RWPE2 (cell line): Measurements from ENCODE around the gene NKAIN1.

Source experiments
- ATAC-seq: fragments of 200-7000 bp; cut with Tn5 transposase; 3 replicates; pipeline ENCODE4 v1.9.1; 2021; ENCODE audit warnings: low read depth
- DNase-seq: peaks from one replicate; pipeline ENCODE4 v3.0.0-alpha.2; 2020; ENCODE audit warnings: low spot score
- H3K27ac ChIP-seq: fragments of 450-650 bp; 2 replicates; pipeline ENCODE4 v1.5.1; 2017; ENCODE audit warnings: mild to moderate bottlenecking; ENCODE audit not compliant: poor library complexity, severe bottlenecking
- H3K27me3 ChIP-seq: fragments of 250-450 bp; sonication (Bioruptor Pico); 2 replicates; pipeline ENCODE4 v1.5.1; 2021; ENCODE audit warnings: mild to moderate bottlenecking, moderate library complexity; ENCODE audit not compliant: insufficient read depth, poor library complexity, severe bottlenecking
- H3K36me3 ChIP-seq: fragments of 250-450 bp; sonication (Bioruptor Pico); 2 replicates; pipeline ENCODE4 v1.5.1; 2020; ENCODE audit warnings: low read depth, mild to moderate bottlenecking, moderate library complexity
- H3K4me1 ChIP-seq: fragments of 250-450 bp; sonication (Bioruptor Pico); 2 replicates; pipeline ENCODE4 v1.5.1; 2021; ENCODE audit warnings: mild to moderate bottlenecking, moderate library complexity; ENCODE audit not compliant: insufficient read depth, poor library complexity, severe bottlenecking
- H3K4me3 ChIP-seq: fragments of 250-450 bp; sonication (Bioruptor Pico); 2 replicates; pipeline ENCODE4 v1.5.1; 2021; ENCODE audit warnings: mild to moderate bottlenecking, moderate library complexity; ENCODE audit not compliant: severe bottlenecking
- H3K9me3 ChIP-seq: fragments of 250-450 bp; sonication (Bioruptor Pico); 2 replicates; pipeline ENCODE4 v1.5.1; 2021; ENCODE audit warnings: mild to moderate bottlenecking, moderate library complexity; ENCODE audit not compliant: severe bottlenecking
- CTCF ChIP-seq: fragments of 450-650 bp; IDR thresholded peaks from one replicate; pipeline ENCODE4 v1.5.1; 2017; ENCODE audit warnings: mild to moderate bottlenecking, moderate library complexity; ENCODE audit not compliant: poor library complexity, severe bottlenecking

NKAIN1 gene

GRCh38 chr1:31193729-31194128 is 46.0 kb downstream of the NKAIN1 start:
- TF ChIP-seq CTCF, result no peak
- no peaks in the 10 kb centered on the region for H3K4me1 ChIP-seq
- H3K27me3 ChIP-seq, result no peaks in the 10 kb centered on the region
- DNase-seq (no peak), ATAC-seq (no peak)
- H3K27ac ChIP-seq, result no peak overlapping the region
- no peaks in the 10 kb centered on the region for H3K36me3 ChIP-seq
- no peak overlapping the region for H3K4me3 ChIP-seq
- H3K9me3 ChIP-seq, result no peaks in the 10 kb centered on the region

- Histone ChIP-seq H3K27ac (no peak overlapping the region), H3K27me3 (no peaks in the 10 kb centered on the region), H3K4me1 (no peaks in the 10 kb centered on the region), H3K9me3 (no peaks in the 10 kb centered on the region), H3K4me3 (no peak overlapping the region), H3K36me3 (no peaks in the 10 kb centered on the region)
- ATAC-seq (no peak), DNase-seq (no peak)
- TF ChIP-seq CTCF, result no peak
Measured at GRCh38 chr1:31191281-31191680, 48.4 kb downstream of the NKAIN1 start.

GRCh38 chr1:31189696-31190674 is 49.7 kb downstream of the NKAIN1 start:
- no peak for ATAC-seq
- Histone ChIP-seq H3K4me1 (no peaks in the 10 kb centered on the region), H3K27me3 (no peaks in the 10 kb centered on the region), H3K4me3 (no peak overlapping the region), H3K9me3 (no peaks in the 10 kb centered on the region), H3K27ac (no peak overlapping the region), H3K36me3 (no peaks in the 10 kb centered on the region)
- no peak for TF ChIP-seq CTCF
- DNase-seq, result no peak

GRCh38 chr1:31183927-31184554 is 55.6 kb downstream of the NKAIN1 start:
- no peak overlapping the region for H3K4me3 ChIP-seq
- H3K27me3 ChIP-seq, result no peaks in the 10 kb centered on the region
- no peak overlapping the region for H3K27ac ChIP-seq
- no peaks in the 10 kb centered on the region for H3K9me3 ChIP-seq
- H3K36me3 ChIP-seq, result no peaks in the 10 kb centered on the region
- H3K4me1 ChIP-seq, result no peaks in the 10 kb centered on the region
- TF ChIP-seq CTCF, result peak; percentile 90
- DNase-seq, result no peak
- no peak for ATAC-seq
